Omental fat pad (tissue), 4 donors: ENCODE data around the gene TMEM38A. TPM values are rescaled to one million over a fixed set of nuclear protein-coding genes. Genes with fewer than 3 reads are reported as not detected.

Experiments used
- ATAC-seq: fragments of 150-250 bp; one replicate; pipeline ENCODE4 v1.9.1; 2016; ENCODE audit warnings: mild to moderate bottlenecking, moderate library complexity; ENCODE audit not compliant: low FRiP score
- DNase-seq: peaks from one replicate; pipeline ENCODE4 v3.0.0-alpha.2; 2019; ENCODE audit warnings: low spot score
- CTCF ChIP-seq, 3 donors: fragments of 450-650 bp; IDR thresholded peaks; one replicate each; pipeline ENCODE4 v1.5.1; 2016 to 2017; ENCODE audit warnings: antibody characterized with exemption in 3 of 3, mild to moderate bottlenecking in 3 of 3, moderate library complexity in 2 of 3
- total RNA-seq, 4 donors: library from RNA; depleted of rRNA; stranded (reverse); fragments of >200 nt; gene quantifications; one replicate each; pipeline ENCODE4 v1.1.0, GENCODE V29; 2016

The TMEM38A gene
- total RNA-seq, 4 donors from 2014 or later = 1.4 to 7.6 (median 1.9) TPM

DNA sequence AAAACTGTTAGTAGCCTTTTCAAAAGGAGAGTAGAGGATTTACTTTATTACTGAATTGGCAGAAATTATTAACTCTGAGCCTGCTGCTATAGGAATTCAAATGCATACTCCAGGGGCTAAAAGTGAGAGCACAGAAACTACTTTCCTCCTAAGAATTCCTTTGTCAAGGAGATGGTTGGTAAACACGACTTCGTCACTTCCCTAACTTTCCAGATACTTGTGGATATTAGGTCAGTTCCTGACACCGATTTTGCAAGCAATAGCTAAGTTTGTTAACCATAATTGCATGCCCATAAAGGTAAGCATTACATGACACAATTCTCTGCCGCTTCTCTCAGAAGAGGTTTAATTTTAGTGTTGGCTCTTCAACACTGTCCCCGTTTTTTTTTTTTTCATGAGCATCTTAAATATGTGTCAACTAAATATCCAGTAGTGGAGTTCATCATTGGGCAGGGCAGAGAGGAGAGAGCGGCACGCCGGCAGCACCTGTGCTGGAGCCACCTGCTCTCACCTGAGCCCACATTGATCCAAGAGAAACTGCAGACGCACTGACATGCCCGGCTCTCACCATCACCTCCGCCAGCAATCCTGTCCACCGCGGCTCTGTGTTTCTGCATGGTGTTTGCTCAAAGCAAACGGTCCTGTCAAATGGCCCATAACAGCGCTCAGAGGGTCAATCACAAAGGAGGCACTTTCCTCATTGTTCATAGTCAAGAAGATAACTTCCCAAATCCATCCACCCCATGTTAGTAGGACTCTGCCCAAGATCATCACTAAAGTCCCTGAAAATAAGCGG is 35.6 kb upstream of the TMEM38A start:
- ATAC-seq = no peak
- TF ChIP-seq CTCF (IDR thresholded peaks at IDR 0.05) = no peak
- DNase-seq = no peak

DNA sequence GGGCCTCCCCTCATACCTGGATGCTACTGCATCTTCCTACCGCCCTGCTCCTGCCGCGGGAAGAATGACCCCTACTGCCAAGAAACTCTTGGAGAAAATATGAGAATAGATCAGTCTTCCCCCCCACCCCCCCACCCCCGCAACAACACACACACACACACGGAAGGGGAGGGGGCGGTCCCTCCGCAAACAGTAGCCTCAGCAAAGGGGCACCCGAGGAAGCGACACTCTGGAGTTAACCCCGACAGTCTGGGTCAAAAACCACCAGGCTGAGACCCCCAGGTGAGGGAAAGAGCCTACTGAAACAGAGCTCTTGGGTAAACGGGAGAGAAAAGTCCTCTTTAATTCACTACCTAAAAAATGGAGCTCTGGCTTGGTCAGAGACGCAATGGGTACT is 34.1 kb upstream of the TMEM38A start:
- ATAC-seq (no peak), DNase-seq (no peak)
- no peak for TF ChIP-seq CTCF (IDR thresholded peaks at IDR 0.05)

- DNase-seq = no peak
- no peak for ATAC-seq
- TF ChIP-seq CTCF (IDR thresholded peaks at IDR 0.05) = no peak
Observed at GRCh38 chr19:16627193-16627927, 33.6 kb upstream of the TMEM38A start.

GRCh38 chr19:16627928-16628182 is 33.1 kb upstream of the TMEM38A start:
- TF ChIP-seq CTCF (IDR thresholded peaks at IDR 0.05) = no peak
- ATAC-seq (peak; percentile 7), DNase-seq (no peak)

GRCh38 chr19:16628183-16628983 is 32.6 kb upstream of the TMEM38A start, which contains the start of gene MED26:
MED26 (minus strand) TSS chr19:16628204; CDS start chr19:16627943, 261 bp downstream.
- TF ChIP-seq CTCF (IDR thresholded peaks at IDR 0.05) = no peak
- DNase-seq = peak; percentile 83
- ATAC-seq = peak; percentile 97

- ATAC-seq = no peak
- TF ChIP-seq CTCF (IDR thresholded peaks at IDR 0.05) = no peak
- DNase-seq = no peak
Observed at GRCh38 chr19:16628984-16629691, 31.8 kb upstream of the TMEM38A start.
